NOMO-1 treated with DMSO at 0.1 percent for 48 hours (cell line): ENCODE results near the gene MAN2A1.
A peak's percentile ranks its signal among the peaks of the same experiment; 100 is the strongest.

Experiments used
- DNase-seq: peaks from one replicate; lab custom pipeline; 2025; ENCODE audit not compliant: unreplicated experiment; lab: John Stamatoyannopoulos, UW

Gene MAN2A1

GRCh38 chr5:109704282-109704952, 14.7 kb downstream of the MAN2A1 start:
- DNase-seq: no peak

DNA sequence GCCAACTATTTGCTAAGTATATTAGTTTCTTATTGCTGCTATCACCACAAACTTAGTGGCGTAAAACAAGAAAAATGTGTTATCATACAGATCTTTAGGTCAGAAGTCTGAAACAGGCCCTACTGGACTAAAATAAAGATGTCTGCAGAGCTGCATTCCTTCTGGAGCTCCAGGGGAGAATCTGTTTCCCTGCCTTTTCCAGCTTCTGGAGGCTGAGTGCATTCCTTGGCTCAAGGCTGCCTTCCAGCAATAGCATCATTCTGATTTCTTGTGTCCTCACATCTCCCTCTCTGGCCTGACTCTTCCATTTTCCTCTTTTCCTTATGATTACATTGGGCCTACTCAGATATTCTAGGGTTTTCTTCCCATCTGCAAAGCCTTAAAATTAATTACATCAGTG, 15.9 kb downstream of the MAN2A1 start:
- DNase-seq: no peak

DNA sequence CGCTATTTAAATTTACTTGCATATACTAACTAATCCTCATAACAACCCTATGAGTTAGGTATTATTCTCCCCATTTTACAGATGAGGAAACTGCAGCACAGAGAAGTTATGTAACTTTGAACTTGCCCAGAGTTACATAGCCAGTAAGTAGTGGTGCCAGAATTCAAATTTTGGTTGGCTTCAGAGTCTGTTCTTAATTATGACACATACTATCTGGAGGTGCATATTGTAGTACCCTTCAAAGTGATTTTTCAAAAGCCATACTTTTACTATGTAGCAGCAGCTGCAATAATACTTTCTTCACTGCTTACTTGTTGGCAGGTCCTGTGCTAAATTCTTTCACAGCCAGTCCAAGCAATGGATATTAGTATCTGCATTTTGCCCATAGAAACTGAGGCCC, 16.4 kb downstream of the MAN2A1 start:
- no peak for DNase-seq

GRCh38 chr5:109707531-109707930, 17.8 kb downstream of the MAN2A1 start:
- no peak for DNase-seq

- no peak for DNase-seq
Observed at GRCh38 chr5:109708813-109709212, 19.1 kb downstream of the MAN2A1 start.

DNA sequence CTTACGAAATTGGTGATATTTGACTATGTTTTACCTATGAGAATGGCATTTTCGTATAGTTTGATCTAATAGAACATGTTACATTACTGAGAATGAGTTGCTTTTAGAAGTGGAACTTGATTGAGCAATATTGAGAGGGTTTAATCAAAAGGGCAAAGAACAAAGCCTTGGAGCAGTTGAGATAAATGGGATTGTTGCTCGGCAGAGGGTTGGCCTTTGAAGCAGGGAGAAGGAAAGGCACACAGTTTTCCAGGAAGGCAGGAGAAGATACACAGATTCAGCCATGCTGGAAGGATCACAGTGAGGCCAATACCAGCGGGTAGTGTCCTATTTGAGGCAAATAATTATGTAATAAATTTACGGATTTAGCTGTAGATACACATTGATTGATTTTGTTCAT, 19.5 kb downstream of the MAN2A1 start:
- no peak for DNase-seq

DNA sequence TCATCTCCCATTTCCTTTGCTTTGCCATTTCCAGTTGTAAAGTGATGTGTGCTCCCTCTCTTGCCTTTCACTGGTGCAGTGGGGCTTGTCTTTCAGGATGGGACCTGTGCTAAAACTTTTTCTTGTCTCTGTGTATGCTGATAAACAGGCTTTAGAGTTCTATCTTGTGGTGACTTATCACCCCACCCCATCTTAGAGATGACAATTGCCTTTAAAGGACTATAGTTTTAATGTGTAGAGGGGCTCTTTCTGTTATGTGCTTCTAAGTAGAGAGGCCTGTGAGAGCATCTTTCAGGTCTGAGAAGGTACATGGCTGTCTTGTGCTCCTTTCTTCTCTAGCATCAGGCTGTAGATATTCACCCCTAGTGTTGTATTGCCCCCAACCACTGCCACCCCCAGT, 21.9 kb downstream of the MAN2A1 start:
- DNase-seq: no peak

DNA sequence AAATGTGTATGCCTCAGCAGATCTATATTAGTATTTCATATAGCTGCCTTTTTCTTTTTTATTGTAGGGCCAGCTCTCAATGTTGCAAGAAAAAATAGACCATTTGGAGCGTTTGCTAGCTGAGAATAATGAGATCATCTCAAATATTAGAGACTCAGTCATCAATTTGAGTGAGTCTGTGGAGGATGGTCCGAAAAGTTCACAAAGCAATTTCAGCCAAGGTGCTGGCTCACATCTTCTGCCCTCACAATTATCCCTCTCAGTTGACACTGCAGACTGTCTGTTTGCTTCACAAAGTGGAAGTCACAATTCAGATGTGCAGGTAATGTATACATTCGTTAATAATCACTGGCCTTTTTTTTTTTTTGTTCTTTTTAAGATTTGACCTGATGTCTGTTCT, 23.7 kb downstream of the MAN2A1 start:
- DNase-seq: no peak

GRCh38 chr5:109714592-109714991, 24.9 kb downstream of the MAN2A1 start:
- DNase-seq: no peak

DNA sequence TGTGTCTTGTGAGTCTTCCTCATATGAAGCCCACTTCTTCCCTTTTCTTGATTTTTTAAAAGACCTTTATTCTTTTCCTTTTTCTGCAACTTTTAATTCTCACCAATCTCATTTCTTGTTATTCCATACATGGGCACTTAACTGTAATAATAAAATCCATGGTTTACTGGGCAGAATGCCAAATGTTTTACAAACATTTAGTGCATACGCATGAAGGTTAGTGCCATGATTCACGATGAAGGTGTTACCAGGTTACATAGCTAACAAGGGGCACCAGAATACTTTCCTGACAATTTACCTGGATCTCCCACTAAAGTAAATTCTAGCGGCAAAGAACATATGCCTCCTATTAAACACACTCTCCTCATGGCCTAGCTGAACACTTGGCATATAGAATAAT, 28.5 kb downstream of the MAN2A1 start:
- DNase-seq: no peak

- DNase-seq: no peak
Observed at GRCh38 chr5:109718632-109719031, 28.9 kb downstream of the MAN2A1 start.

- no peak for DNase-seq
Observed at GRCh38 chr5:109719978-109720377, 30.3 kb downstream of the MAN2A1 start.

- DNase-seq: no peak
Observed at GRCh38 chr5:109721741-109722140, 32.0 kb downstream of the MAN2A1 start.

GRCh38 chr5:109723606-109724005, 33.9 kb downstream of the MAN2A1 start:
- no peak for DNase-seq

- DNase-seq: no peak
Observed at GRCh38 chr5:109725135-109725534, 35.4 kb downstream of the MAN2A1 start.

DNA sequence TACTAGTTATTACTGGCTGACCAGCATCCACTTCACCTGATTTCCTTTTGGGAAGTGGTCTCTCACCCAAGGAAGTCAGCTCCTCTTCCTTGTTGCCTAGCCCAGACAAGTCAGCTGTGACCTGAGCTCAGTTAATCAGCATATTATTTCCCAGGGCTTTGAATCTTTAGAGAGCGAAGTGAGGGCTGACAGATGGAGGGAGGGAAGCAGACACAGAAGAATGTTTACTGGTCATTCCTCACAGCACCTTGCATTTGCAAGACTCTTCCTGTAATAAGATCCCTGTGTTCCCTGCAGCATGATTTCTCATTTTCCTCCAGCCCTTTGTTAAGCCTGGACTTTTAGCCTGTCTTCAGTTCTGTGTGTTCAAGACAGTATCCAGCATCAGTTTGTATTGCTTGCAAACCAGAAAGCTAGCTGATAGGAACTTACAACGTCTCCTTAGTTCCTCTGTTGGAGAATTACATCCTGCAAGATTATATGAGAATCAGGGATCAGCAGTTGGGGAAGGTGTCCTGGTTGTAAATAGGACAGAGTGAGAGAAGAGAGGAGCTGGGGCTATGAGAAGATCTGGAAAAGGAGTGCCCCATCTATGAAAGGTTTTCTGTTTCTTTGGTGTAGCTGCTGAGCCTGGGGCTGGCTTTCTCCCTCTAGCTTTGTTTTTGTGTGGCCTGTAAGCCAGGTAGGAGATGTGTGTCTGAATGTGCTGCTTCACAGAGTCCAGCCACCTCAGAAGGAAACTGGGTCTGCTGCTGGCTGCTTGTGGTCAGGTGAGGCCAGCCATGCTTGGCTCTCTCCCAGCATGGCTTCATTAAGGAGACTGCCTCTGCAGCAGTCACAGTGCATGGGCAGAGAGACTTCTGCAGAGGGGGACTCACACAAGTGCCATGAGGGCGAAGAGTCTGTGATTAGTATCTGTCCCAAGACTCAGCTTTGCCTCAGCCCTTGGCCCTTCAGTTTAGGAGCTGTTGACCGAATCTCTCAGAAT, 50.3 kb downstream of the MAN2A1 start:
- DNase-seq: no peak

DNA sequence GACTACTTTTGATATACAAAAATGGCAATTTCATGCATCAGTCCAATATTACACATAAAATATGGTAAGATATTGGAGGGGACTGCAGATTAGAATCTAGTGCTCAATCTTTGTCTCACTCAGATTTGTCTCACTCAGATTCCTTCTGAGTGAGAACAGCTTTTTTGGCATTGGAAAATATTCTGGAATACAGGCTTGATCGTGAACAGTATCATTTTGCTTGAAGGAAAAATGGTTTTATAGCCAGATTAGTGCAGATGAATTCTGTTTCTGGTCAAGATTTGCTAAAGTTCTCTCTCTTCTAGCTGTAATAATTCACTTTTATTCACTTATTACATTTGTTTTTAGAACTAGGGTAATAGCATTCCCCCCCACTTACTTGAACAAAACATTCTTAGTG, 51.2 kb downstream of the MAN2A1 start:
- DNase-seq: no peak

GRCh38 chr5:109741390-109741789, 51.7 kb downstream of the MAN2A1 start:
- no peak for DNase-seq

GRCh38 chr5:109743041-109743531, 53.4 kb downstream of the MAN2A1 start:
- DNase-seq: peak; percentile 74

DNA sequence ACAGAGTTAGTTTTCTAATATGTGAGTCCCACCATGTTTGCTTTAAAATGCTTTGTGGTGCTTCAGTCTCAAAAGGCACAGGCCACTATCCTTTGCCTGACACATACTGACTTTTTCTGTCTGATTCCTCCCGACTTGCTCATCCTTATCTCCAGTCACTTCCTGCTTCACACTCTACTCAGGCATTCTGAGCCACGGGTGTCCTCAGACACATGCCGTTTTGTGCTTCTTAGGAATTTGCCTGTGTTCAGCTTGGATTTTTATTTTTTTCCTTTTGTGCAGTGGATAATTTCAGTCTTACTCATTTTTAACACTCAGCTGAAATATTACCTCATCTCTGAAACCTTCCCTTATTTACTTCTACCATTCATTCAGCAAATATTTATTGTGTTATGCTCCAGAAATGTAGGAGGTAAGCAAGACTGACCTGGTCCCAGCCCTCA, 54.1 kb downstream of the MAN2A1 start:
- no peak for DNase-seq

DNA sequence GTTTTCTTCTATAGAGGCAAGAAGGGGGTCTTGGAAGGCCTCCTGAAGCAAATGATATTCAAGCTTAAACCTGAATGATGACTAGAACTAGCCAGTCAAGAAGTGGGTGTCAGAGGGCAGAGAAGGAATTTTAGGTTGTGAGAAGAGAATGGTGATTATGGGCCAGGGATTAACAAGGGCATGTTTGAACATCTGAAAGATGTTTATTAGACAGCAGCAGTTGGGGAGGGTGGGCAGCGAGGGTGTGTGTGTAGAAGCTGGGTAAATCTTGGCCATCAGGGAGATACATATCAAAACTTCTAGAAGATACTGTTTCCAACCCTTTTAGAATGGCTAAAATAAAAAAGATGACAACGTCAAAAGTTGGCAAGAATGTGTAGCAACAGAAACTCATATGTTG, 54.5 kb downstream of the MAN2A1 start:
- DNase-seq: no peak

DNA sequence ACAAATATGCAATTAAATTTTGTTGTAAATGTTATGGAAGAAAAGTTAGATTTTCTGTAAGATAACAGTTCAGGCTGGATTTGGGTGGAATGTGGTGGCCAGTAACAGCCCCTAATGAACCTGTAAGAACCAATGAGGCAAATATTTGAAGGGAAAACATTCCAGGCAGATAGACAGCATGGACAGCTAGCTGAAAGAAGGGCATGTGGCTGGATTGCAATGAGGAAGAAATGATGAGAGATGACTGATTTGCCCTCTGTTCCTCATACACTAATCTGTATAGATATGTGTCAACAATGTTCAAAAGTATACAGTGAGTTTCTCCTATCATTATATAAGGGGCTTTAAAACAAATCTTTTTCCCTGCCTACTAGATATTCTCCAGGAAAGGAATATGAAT, 58.8 kb downstream of the MAN2A1 start:
- no peak for DNase-seq
